Neural cell (in vitro differentiated cells): Measurements from ENCODE around the gene SLC35G1.

Experiments used
- EZH2 ChIP-seq: fragments of 200-600, 300-800 bp; shearing (Covaris generic), sonication (generic); IDR thresholded peaks from 2 replicates; pipeline ENCODE4 v1.6.1; 2014; ENCODE audit warnings: antibody characterized with exemption, low read length, borderline replicate concordance, mild to moderate bottlenecking; ENCODE audit not compliant: insufficient read depth, poor library complexity, severe bottlenecking
- TAF1 ChIP-seq: IDR thresholded peaks from 2 replicates; pipeline ENCODE4 v1.6.1; 2012; ENCODE audit warnings: low read depth
- TF ChIP-seq, protein P1 (sequence below): fragments of 450-650 bp; IDR thresholded peaks from 2 replicates; pipeline ENCODE4 v1.5.1; 2014; ENCODE audit warnings: antibody characterized with exemption, mild to moderate bottlenecking, moderate library complexity; ENCODE audit not compliant: poor library complexity, severe bottlenecking

DNA sequence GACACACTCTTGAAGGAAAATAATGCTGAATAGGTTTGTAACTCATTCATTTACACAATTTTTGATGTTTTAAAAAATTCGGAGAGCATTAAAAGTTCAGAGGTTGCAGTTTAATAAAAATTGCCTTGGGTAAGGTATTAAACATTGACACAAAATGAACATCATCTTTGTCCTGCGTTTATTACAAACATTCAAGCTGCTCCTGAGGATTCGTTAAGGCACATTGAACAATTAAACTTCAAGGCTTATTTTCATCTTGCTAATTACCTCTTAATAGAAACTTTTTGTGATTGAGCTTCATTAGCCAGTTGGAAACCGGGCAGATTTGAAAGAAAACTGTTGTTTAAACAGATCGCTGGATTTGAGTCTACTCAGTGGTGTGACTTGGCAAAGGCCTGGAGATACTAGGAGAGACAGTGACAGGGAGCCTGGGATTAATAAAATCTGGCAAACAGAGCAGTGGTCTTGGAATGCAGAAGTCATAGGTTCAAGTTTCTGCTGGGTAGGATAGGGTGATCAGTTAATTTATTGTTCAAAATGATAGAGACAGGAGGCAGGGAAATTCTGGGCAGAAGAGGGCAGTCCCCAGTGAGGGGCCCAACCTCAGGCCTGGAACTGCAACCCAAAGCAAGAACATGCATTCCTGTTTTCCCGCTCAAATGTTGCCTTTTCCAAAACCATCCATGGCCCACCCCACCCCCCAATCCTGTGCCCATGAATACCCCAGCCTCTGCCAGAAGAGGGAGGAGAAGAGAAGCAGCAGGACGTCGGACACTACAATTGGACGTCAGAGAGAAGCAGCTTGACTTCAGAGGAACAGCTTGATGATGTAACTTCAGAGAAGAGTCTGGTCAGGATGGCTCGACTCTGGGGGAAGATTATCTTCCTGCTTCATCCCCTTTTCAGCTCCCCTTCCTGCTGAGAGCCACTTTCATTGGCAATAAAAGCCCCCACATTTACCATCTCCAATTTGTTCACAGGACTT is 43.5 kb upstream of the SLC35G1 start:
- TF ChIP-seq, protein P1, sequence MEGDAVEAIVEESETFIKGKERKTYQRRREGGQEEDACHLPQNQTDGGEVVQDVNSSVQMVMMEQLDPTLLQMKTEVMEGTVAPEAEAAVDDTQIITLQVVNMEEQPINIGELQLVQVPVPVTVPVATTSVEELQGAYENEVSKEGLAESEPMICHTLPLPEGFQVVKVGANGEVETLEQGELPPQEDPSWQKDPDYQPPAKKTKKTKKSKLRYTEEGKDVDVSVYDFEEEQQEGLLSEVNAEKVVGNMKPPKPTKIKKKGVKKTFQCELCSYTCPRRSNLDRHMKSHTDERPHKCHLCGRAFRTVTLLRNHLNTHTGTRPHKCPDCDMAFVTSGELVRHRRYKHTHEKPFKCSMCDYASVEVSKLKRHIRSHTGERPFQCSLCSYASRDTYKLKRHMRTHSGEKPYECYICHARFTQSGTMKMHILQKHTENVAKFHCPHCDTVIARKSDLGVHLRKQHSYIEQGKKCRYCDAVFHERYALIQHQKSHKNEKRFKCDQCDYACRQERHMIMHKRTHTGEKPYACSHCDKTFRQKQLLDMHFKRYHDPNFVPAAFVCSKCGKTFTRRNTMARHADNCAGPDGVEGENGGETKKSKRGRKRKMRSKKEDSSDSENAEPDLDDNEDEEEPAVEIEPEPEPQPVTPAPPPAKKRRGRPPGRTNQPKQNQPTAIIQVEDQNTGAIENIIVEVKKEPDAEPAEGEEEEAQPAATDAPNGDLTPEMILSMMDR: no peak
- TF ChIP-seq EZH2: no peak
- no peak for TF ChIP-seq TAF1
